Stimulated activated CD8-positive, alpha-beta memory T cell treated with anti-CD3 and anti-CD28 coated beads, Interleukin-2, amount 100 ng/mL, for 1 hour (primary cell): ENCODE results near the gene PIGB.
"Not testable (repeated sequence)": the region's sequence is repeated elsewhere in the genome, so short reads cannot be mapped to it uniquely, and the experiment has no call there.

Experiments
- DNase-seq, 2 donors: peaks; one replicate each; pipeline ENCODE4 v3.0.0-alpha.2; 2020; ENCODE audit warnings: low read depth in 2 of 2

The PIGB gene

GRCh38 chr15:55297315-55297714 lies 21.7 kb upstream of the PIGB start:
- DNase-seq, result no peak

GRCh38 chr15:55302801-55303200 lies 16.2 kb upstream of the PIGB start:
- not testable (repeated sequence) for DNase-seq

DNA sequence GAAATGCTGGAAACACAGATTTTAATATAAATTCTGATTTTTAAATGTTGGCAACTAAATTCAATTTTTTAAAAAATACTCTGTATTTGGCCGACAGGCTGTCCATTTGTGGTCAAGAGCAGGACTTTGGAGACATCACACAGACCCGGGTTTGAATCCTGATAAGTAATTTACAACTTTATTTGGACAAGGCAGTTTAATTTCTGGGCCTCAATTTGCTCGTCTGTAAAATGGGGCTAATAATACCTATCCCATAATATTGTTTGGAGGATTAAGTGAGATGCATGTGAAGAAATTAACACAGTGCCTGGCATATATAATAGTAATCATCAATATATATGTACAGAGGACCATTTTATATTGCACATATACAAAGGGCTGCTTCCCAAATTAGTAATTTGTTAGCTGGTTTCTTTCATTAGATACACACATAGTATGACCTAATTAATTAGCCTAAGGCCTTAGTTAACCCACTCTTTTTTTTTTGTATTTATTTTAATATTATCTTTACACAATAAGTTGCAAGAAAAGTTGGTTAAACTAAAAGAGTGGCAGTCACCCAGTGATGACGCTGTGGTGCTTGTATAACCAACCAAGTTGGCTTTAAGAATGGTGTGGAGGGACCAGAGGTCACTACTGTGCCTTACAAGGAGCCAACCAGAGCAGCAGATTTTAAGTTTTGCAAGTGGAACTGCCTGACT lies 665 bp downstream of the PIGB start:
- no peak for DNase-seq

GRCh38 chr15:55320238-55320550 lies 1.2 kb downstream of the PIGB start:
- DNase-seq, result no peak

GRCh38 chr15:55320963-55321362 lies 1.9 kb downstream of the PIGB start:
- no peak for DNase-seq

GRCh38 chr15:55322467-55322866 lies 3.4 kb downstream of the PIGB start:
- no peak for DNase-seq

GRCh38 chr15:55327387-55327786 lies 8.4 kb downstream of the PIGB start:
- no peak for DNase-seq

DNA sequence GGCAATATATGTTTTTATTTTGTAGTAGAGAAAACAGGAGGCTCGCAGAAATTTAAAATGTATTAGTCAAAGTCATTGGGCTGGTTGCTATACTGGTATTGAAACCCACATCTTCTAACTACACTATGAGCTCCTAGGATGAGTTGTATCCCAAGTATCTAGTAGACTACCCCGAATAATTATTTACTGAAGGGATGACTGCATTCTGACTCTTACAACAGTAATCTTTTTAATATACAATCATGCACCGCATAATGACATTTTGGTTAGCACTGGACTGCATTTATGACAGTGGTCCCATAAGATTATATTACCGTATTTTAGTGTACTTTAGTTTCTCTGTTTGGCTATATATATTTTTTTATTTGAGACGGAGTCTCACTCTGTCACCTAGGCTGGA lies 15.3 kb downstream of the PIGB start:
- no peak for DNase-seq

DNA sequence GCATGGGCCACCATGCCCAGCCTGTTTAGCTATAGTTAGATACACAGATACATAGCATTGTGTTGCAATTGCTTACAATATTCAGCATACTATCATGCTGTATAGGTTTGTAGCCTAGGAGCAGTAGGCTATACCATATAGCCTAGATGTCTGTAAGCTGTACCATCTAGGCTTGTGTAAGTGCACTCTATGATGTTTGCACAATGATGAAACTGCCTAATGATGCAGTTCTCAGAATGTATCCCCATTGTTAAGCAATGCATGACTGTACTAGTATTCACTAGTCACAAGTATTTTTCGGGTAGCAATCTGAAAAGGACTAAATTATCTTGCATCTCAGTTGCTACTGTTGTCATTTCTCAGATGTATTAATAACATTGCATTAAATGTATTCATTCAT lies 16.0 kb downstream of the PIGB start:
- DNase-seq, result no peak

GRCh38 chr15:55337160-55337559 lies 18.1 kb downstream of the PIGB start:
- no peak for DNase-seq

DNA sequence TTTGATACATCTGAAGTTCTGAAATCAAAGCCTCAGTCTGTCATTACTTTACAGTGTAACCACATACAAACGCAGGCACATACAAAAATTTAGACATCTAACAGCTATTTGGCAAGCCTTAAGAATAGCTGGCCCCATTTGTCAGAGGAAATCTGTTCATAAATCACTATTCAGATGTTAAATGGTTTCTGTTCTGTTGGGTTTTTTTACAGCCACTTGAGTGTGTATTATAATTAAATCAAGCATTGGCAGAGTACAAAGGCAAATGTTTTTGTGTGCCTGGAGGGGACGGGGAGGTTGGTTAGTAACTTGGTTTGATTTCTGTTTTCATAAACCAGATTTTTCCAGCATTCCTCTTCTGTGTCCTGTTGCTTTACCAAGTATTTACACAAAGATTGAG lies 24.1 kb downstream of the PIGB start:
- no peak for DNase-seq

GRCh38 chr15:55344206-55344605 lies 25.2 kb downstream of the PIGB start:
- no peak for DNase-seq

- DNase-seq, result no peak
Measured at GRCh38 chr15:55348281-55348778, 29.3 kb downstream of the PIGB start.

GRCh38 chr15:55349282-55349681 lies 30.3 kb downstream of the PIGB start:
- no peak for DNase-seq

GRCh38 chr15:55353025-55353424 lies 34.0 kb downstream of the PIGB start:
- DNase-seq, result no peak

GRCh38 chr15:55356985-55357585 lies 38.1 kb downstream of the PIGB start:
- no peak for DNase-seq

DNA sequence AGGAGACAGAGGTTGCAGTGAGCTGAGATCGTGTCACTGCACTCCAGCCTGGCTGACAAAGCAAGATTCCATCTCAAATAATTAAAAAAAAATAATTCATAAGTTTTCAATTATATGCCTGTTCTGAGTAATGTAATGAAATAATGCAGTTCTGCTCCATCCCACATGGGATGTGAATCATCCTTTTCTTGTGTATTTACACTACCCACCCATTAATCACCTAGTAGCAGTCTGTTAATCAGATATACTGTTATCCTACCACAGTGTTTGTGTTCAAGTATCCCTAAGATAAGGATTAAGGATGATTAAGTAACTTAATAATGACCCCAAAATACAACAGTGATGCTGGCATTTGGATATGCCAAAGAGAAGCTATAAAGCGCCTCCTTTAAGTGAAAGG lies 38.8 kb downstream of the PIGB start:
- DNase-seq, result no peak

GRCh38 chr15:55358471-55358870 lies 39.4 kb downstream of the PIGB start:
- no peak for DNase-seq

GRCh38 chr15:55360256-55360655 lies 41.2 kb downstream of the PIGB start:
- DNase-seq, result no peak

DNA sequence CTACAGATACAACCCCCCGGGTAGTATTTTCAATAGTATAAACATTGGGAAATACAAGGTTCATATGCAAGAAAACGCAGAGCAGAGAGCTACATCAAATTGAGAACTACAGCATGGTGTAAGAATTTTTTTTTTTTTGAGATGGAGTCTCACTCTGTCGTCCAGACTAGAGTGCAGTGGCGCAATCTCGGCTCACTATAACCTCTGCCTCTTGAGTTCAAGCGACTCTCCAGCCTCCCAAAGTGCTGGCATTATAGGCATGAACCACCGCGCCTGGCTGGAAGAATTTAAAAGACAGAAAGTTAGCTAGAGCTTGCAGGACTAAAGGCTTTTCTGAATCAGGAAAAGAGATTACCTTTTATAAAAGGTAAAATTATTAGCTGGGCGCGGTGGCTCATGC lies 42.0 kb downstream of the PIGB start:
- no peak for DNase-seq

DNA sequence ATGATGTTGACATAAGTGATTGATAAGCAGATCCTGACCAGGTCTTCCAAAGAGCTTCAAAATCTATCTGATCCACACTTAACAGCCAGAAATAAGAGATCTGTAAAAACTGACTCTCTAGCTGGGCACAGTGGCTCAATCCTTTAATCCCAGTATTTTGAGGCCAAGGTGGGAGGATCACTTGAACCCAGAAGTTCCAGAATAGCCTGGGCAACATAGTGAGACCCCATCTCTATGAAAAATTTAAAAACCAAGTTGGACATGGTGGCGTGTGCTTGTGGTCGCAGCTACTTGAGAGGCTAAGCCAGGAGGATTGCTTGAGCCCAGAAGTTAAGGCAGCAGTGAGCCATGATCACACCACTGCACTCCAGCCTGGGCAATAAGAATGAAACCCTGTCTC lies 43.6 kb downstream of the PIGB start:
- no peak for DNase-seq

- DNase-seq, result no peak
Measured at GRCh38 chr15:55366981-55367380, 48.0 kb downstream of the PIGB start.

- no peak for DNase-seq
Measured at GRCh38 chr15:55372701-55373440, 53.8 kb downstream of the PIGB start.
